ENCODE data around the gene MYL2.

The MYL2 gene

DNA sequence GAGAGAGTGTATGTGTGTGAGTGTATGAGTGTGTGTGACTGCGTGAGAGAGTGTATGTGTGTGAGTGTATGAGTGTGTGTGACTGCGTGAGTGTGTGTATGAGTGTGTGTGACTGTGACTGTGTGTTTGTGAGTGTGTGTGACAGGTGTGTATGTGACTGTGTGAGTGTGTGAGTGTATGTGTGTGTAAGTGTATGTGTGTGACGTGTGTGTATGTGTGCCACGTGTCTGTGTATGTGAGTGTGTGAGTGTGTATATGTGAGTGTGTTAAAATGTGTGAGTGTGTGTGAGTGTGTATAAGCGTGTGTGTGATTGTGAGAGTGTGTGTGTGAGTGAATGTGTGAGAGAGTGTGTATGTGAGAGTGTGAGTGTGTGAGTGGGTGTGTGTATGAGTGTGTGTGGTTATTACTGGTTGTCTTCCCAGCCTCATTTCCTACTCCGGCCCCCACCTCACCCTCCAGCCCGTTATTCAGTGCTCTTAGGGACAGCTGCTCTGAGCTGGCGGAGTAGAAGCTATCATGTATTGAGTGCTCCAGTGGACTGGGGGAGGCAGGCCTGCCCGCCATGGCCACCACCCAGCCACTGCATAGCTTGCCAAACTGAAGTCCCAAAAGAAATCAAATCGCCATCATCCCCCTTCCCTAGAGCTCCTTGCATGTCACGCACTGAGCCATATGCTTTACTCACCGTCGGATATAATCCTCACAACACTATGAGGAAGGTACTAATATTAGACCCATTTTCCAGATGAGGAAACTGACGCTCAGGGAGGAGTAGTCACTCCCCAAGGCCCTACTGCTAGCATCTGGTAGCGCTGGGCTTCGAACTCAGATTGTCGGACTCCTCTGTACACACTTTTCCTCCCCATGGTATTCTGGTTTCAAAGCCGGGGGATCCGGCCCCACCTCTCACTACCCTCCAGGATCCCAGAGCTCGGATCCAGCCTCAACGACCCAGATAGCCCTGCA, 10.3 kb upstream of the MYL2 start:
- in situ Hi-C loops (cut with MboI; ENCODE audit: low sequenced_read_pairs) = loop anchor here (25.0 kb wide), 1 partner anchor 357 kb away; no protein-coding TSS in a partner anchor

GRCh38 chr12:110929818-110930217, 9.4 kb upstream of the MYL2 start:
- in situ Hi-C loops (cut with MboI; ENCODE audit: low sequenced_read_pairs) = loop anchor here (25.0 kb wide), 1 partner anchor 357 kb away; no protein-coding TSS in a partner anchor

GRCh38 chr12:110928700-110929099, 8.3 kb upstream of the MYL2 start:
- in situ Hi-C loops (cut with MboI; ENCODE audit: low sequenced_read_pairs) = loop anchor here (25.0 kb wide), 1 partner anchor 359 kb away; no protein-coding TSS in a partner anchor

GRCh38 chr12:110927546-110927945, 7.2 kb upstream of the MYL2 start:
- in situ Hi-C loops (cut with MboI; ENCODE audit: low sequenced_read_pairs) = loop anchor here (25.0 kb wide), 1 partner anchor 360 kb away; no protein-coding TSS in a partner anchor

DNA sequence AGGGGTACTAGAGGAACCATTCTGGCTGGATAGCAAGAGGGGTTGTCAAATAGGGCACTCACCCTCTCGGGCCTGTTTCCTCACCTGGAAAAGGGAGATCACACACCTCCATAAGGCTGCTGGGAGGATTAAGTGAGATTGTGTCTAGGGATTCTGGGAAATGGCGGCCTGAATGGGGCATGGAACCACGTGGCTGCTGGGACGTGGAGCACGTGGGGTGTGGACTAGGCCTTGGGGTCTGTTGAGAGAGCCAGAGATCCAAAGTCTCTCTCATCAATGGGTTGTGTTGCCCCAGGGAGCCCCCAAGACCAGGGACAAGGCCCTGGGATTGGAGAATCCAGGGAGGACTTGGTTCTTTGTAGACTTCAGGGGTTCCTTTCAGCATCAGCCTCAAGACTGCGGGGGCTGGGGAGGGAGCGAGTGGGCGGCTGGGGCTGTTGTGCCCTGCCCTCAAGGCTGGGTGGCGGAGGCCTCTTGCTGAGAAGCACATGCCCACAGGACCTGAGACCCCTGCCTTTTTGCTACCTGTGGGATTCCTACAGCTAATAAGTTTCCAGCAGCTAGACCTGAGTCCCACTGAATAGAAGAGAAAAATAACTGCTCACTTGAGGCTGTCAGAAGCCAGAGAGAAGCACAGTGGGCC, 3.4 kb upstream of the MYL2 start:
- in situ Hi-C loops (cut with MboI; ENCODE audit: low sequenced_read_pairs) = no loop called here

- in situ Hi-C loops (cut with MboI; ENCODE audit: low sequenced_read_pairs) = no loop called here
Observed at GRCh38 chr12:110923192-110923591, 2.8 kb upstream of the MYL2 start.

- in situ Hi-C loops (cut with MboI; ENCODE audit: low sequenced_read_pairs) = no loop called here
Observed at GRCh38 chr12:110922652-110923051, 2.3 kb upstream of the MYL2 start.

DNA sequence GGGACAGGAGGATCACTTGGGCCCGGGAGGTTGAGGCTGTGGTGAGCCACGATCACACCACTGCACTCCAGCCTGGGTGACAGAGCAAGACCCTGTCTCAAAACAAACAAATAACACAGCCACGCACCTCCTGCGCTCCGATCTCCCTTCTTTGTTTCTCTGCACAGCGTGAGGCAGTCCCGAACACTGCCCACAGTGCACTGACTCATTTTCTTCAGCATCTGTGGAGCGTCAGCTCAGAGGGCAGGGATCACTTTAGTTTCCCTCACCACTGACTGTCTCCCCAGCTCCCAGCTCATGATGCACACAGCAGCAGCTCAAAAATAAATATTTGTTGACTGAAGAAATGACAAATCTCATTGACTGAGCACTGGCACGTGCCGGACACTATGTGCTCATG, 883 bp upstream of the MYL2 start:
- in situ Hi-C loops (cut with MboI; ENCODE audit: low sequenced_read_pairs) = no loop called here

DNA sequence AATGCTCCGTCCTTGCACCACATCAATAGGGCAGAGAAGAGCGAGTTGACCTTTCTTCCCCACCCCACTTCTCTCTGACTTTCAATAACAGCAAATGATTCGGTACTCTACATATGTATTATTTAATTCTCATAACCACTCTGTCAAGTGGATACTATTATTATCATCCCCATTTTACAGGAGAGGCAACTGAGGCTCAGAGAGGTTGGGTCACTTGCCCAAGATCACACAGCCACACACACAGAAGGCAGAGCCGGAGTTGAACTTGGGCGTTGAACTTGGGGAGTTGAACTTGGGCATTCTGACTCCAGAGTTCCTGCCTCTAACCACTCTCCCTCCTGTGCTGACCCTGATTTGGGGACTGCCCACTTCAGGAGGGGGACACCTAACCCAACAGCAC, 659 bp downstream of the MYL2 start:
- in situ Hi-C loops (cut with MboI; ENCODE audit: low sequenced_read_pairs) = no loop called here

DNA sequence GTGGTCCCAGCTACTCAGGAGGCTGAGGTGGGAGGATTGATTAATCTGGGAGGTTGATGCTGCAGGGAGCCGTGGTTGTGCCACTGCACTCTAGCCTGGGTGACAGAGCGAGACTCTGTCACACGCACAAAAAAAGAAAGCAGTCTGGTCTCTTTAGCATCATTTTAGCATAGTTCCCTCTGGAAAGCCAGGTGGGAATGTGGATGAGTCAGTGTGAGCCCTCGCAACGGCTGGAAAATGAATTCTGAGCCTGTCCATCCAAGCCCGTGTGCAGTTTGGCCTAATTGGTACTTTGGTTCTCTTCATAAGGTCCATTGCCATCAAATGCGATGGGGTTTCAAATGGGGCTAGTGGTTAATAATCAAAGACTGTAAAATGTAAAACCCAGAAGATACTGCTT, 2.4 kb downstream of the MYL2 start:
- in situ Hi-C loops (cut with MboI; ENCODE audit: low sequenced_read_pairs) = no loop called here

DNA sequence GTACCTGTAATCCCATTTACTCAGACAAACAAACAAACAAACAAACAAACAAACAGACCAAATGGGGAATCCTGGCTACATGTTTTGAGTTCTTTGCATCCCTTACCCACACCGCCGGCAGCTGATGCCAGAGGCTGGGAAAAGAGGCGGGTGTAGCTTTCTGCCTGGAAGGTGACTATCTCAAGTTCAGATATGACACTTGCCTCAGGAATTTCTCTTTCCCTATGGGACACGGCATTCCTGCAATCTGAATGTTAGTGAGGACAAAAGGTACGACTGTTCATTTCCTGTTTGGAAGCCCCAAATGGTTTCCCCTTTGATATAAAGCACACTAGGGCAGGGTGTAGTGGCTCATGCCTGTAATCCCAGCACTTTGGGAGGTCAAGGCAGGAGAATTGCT, 2.9 kb downstream of the MYL2 start:
- in situ Hi-C loops (cut with MboI; ENCODE audit: low sequenced_read_pairs) = no loop called here

GRCh38 chr12:110916295-110916875, 4.0 kb downstream of the MYL2 start:
- in situ Hi-C loops (cut with MboI; ENCODE audit: low sequenced_read_pairs) = no loop called here

GRCh38 chr12:110913119-110914056, 7.0 kb downstream of the MYL2 start:
- in situ Hi-C loops (cut with MboI; ENCODE audit: low sequenced_read_pairs) = no loop called here

GRCh38 chr12:110912263-110912662, 8.1 kb downstream of the MYL2 start:
- in situ Hi-C loops (cut with MboI; ENCODE audit: low sequenced_read_pairs) = no loop called here

GRCh38 chr12:110908377-110909152, 11.8 kb downstream of the MYL2 start:
- in situ Hi-C loops (cut with MboI; ENCODE audit: low sequenced_read_pairs) = no loop called here

DNA sequence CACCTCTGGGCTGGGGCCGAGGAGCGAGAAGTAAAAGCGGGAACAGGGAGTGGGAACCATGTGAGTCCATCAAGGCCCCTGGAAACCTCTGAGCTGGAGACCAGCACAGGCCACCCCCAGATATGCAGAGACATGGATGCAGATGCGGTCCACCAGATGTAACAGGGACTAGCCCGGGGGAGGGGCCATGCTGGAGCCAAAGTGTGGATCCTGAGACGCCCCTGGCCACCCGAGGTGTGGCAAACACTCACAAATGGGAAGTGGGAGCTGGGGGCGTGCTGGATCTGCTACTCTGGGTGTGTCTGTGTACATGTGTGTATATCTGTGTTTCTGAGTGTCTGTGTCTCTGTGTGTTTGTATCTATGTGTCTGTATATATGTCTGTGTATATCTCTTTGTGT, 12.8 kb downstream of the MYL2 start:
- in situ Hi-C loops (cut with MboI; ENCODE audit: low sequenced_read_pairs) = no loop called here

- in situ Hi-C loops (cut with MboI; ENCODE audit: low sequenced_read_pairs) = no loop called here
Observed at GRCh38 chr12:110906985-110907384, 13.4 kb downstream of the MYL2 start.

DNA sequence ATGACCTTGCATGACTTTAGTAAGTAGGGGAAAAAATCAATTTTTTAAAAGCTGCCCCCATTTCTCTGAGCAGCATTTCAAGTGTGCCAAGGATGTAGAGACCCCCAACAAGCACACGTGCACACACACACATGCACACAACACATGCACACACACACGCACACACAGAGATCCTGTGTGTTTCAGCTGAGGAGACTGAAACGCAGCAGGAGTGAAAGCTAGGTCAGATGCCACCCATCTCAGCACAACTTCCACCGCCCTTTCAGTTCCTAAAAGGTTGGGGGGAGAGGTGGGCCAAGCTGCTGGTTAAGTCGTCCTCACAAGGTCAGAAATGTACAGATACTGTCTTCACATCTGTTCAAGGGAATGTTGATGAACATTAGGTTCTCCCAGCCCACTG, 13.9 kb downstream of the MYL2 start:
- in situ Hi-C loops (cut with MboI; ENCODE audit: low sequenced_read_pairs) = no loop called here

GRCh38 chr12:110906083-110906482, 14.3 kb downstream of the MYL2 start:
- in situ Hi-C loops (cut with MboI; ENCODE audit: low sequenced_read_pairs) = no loop called here

DNA sequence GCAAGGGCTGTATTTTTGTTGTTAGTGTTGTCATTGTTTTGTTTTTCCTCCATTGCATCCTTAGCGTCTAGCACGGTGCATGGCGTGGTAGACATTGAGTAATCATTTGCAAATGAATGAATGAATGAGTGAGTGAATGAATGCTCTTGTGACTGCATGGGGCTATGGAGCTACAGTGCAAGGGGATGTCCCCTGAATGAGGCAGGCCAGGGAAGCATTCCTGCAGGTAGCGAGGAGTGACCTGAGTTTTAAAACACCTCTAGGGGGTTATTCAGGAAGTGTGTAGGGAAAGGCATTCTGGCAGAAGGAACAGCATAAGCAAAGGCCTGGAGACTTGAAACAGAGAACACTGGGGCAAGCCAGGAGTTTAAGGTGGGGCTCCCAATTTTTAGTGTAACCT, 16.9 kb downstream of the MYL2 start:
- in situ Hi-C loops (cut with MboI; ENCODE audit: low sequenced_read_pairs) = no loop called here
